ACC112 (cell line): ENCODE measurements around the gene NAV2.

Experiments
- H2AFZ ChIP-seq: fragments of 200-600 bp; sonication (generic); one replicate; pipeline ENCODE4 v1.6.0; 2017; ENCODE audit warnings: antibody characterized with exemption, low read length; ENCODE audit not compliant: unreplicated experiment
- H3K27ac ChIP-seq: fragments of 200-600 bp; sonication (generic); 2 replicates; pipeline ENCODE4 v1.5.1; 2014; ENCODE audit warnings: low read depth, mild to moderate bottlenecking, antibody characterized with exemption, low read length, moderate library complexity
- H3K27me3 ChIP-seq: fragments of 200-600 bp; sonication (generic); 2 replicates; pipeline ENCODE4 v1.6.1; 2014; ENCODE audit warnings: mild to moderate bottlenecking, antibody characterized with exemption, low read length, moderate library complexity, mixed read lengths; ENCODE audit not compliant: insufficient read depth
- H3K36me3 ChIP-seq: fragments of 200-600 bp; sonication (generic); 2 replicates; pipeline ENCODE4 v1.6.1; 2016; ENCODE audit warnings: mild to moderate bottlenecking, antibody characterized with exemption, low read length, moderate library complexity, mixed read lengths; ENCODE audit not compliant: insufficient read depth
- H3K4me1 ChIP-seq: fragments of 200-600 bp; sonication (generic); one replicate; pipeline ENCODE4 v1.6.1; 2016; ENCODE audit warnings: low read length, mixed read lengths; ENCODE audit not compliant: insufficient read depth, unreplicated experiment, control insufficient read depth
- H3K4me3 ChIP-seq: fragments of 200-600 bp; sonication (generic); 2 replicates; pipeline ENCODE4 v1.5.1; 2014; ENCODE audit warnings: mild to moderate bottlenecking, low read depth, low read length
- H3K79me2 ChIP-seq: fragments of 200-600 bp; sonication (generic); one replicate; pipeline ENCODE4 v1.6.0; 2016; ENCODE audit warnings: low read length; ENCODE audit not compliant: control insufficient read depth, unreplicated experiment, insufficient read depth

NAV2 gene

GRCh38 chr11:19861171-19861570, 148.5 kb downstream of the NAV2 start:
- Histone ChIP-seq H3K4me3 (no peak overlapping the region), H3K27me3 (no peaks in the 10 kb centered on the region), H3K27ac (no peak overlapping the region), H3K4me1 (peaks cover 14% of the 10 kb centered on the region), H2AFZ (no peak overlapping the region), H3K36me3 (peaks cover 20% of the 10 kb centered on the region), H3K79me2 (peaks cover 75% of the 10 kb centered on the region)

- no peaks in the 10 kb centered on the region for H3K27me3 ChIP-seq
- no peak overlapping the region for H2AFZ ChIP-seq
- H3K4me3 ChIP-seq: no peak overlapping the region
- H3K27ac ChIP-seq: no peak overlapping the region
- peaks cover 16% of the 10 kb centered on the region for H3K4me1 ChIP-seq
- peaks cover 74% of the 10 kb centered on the region for H3K79me2 ChIP-seq
- peaks cover 20% of the 10 kb centered on the region for H3K36me3 ChIP-seq
Observed at GRCh38 chr11:19862091-19862490, 149.5 kb downstream of the NAV2 start.

- H3K4me1 ChIP-seq: peaks cover 37% of the 10 kb centered on the region
- 0 out of 2 replicates have a peak overlapping the region, but pooled peaks have one; percentile 1 for H3K27ac ChIP-seq
- H3K79me2 ChIP-seq: peaks cover 78% of the 10 kb centered on the region
- H3K4me3 ChIP-seq: no peak overlapping the region
- no peak overlapping the region for H2AFZ ChIP-seq
- H3K36me3 ChIP-seq: peaks cover 20% of the 10 kb centered on the region
- no peaks in the 10 kb centered on the region for H3K27me3 ChIP-seq
Observed at GRCh38 chr11:19864141-19865140, 151.8 kb downstream of the NAV2 start.

GRCh38 chr11:19866037-19866436, 153.4 kb downstream of the NAV2 start:
- Histone ChIP-seq H3K27ac (no peak overlapping the region), H2AFZ (no peak overlapping the region), H3K36me3 (peaks cover 24% of the 10 kb centered on the region), H3K4me1 (peaks cover 37% of the 10 kb centered on the region), H3K79me2 (peaks cover 87% of the 10 kb centered on the region), H3K4me3 (no peak overlapping the region), H3K27me3 (no peaks in the 10 kb centered on the region)

DNA sequence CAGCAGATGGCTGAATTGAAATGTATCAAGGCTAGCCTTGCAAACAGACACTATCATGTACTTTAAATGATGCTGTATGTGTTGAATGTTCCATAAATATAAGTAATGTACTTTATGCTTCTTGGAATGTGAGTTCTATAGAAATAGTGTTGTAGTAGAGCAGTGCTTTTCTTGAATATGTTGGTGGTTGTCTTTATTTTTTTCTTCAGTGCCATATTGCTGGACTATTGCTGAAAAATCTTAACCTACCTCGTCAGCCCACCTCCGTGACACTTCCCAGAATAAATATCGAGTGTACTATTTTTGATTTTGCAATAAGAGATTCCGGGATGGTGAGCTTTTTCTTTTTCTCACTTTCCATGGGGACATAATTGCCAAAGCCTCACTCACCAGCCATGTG, 153.9 kb downstream of the NAV2 start:
- Histone ChIP-seq H3K27me3 (no peaks in the 10 kb centered on the region), H3K79me2 (peaks cover 85% of the 10 kb centered on the region), H3K4me1 (peaks cover 37% of the 10 kb centered on the region), H3K27ac (no peak overlapping the region), H2AFZ (no peak overlapping the region), H3K4me3 (no peak overlapping the region), H3K36me3 (peaks cover 19% of the 10 kb centered on the region)

DNA sequence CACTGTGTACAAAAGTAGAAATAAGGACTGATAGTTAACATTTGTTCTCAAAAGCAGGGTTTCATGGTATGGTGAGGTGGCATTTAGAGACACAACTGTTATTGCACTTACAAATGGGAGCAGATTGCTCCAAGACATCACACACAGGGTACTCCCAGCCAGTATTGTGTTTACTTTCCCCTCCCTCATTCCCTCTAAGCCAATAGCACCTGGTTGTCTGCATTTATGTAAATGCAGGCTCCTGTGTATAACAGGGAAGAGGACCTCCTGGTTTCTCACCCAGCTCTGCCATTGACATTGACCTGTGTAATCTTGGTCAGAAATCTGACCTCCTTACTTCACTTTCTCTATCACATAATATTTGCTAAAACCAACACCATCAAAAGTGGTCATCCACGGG, 154.4 kb downstream of the NAV2 start:
- Histone ChIP-seq H3K27me3 (no peaks in the 10 kb centered on the region), H3K79me2 (peaks cover 82% of the 10 kb centered on the region), H3K27ac (no peak overlapping the region), H2AFZ (no peak overlapping the region), H3K4me1 (peaks cover 37% of the 10 kb centered on the region), H3K4me3 (no peak overlapping the region), H3K36me3 (peaks cover 16% of the 10 kb centered on the region)

- Histone ChIP-seq H2AFZ (no peak overlapping the region), H3K27me3 (no peaks in the 10 kb centered on the region), H3K27ac (peak overlapping the region; percentile 65), H3K36me3 (peaks cover 10% of the 10 kb centered on the region), H3K79me2 (peaks cover 76% of the 10 kb centered on the region), H3K4me3 (no peak overlapping the region), H3K4me1 (peaks cover 37% of the 10 kb centered on the region)
Observed at GRCh38 chr11:19868281-19868821, 155.7 kb downstream of the NAV2 start.

DNA sequence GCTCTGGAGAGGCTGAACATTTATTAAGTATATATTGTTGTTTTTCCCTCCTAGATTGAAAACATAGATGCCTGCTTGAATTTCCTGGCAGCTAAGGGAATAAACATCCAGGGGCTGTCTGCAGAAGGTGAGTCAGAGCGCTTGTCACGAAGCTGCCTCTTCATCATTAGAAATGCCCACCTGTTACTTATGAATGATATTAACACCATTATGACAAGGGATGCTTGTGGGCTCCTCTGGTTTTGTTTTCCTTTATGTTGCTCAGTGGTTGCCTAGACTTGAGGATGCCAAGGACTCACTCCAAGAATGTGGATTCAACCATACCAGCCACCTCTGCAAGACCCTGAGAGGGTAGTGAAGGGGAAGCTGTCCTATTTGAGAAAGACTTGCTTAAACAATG, 156.2 kb downstream of the NAV2 start:
- Histone ChIP-seq H2AFZ (no peak overlapping the region), H3K27ac (peak overlapping the region; percentile 65; the same call in 1 of the 2 replicates), H3K36me3 (peaks cover 13% of the 10 kb centered on the region), H3K4me3 (no peak overlapping the region), H3K79me2 (peaks cover 74% of the 10 kb centered on the region), H3K27me3 (no peaks in the 10 kb centered on the region), H3K4me1 (peaks cover 37% of the 10 kb centered on the region)

- Histone ChIP-seq H3K4me1 (peaks cover 34% of the 10 kb centered on the region), H3K27ac (no peak overlapping the region), H2AFZ (no peak overlapping the region), H3K36me3 (peaks cover 10% of the 10 kb centered on the region), H3K79me2 (peaks cover 71% of the 10 kb centered on the region), H3K27me3 (no peaks in the 10 kb centered on the region), H3K4me3 (no peak overlapping the region)
Observed at GRCh38 chr11:19869466-19869865, 156.8 kb downstream of the NAV2 start.

GRCh38 chr11:19869946-19870589, 157.4 kb downstream of the NAV2 start:
- H2AFZ ChIP-seq: no peak overlapping the region
- H3K4me1 ChIP-seq: peaks cover 30% of the 10 kb centered on the region
- peaks cover 68% of the 10 kb centered on the region for H3K79me2 ChIP-seq
- H3K27ac ChIP-seq: no peak overlapping the region
- H3K27me3 ChIP-seq: no peaks in the 10 kb centered on the region
- peaks cover 14% of the 10 kb centered on the region for H3K36me3 ChIP-seq
- H3K4me3 ChIP-seq: no peak overlapping the region
